OCI-LY3 (cell line): ENCODE measurements around the gene USH2A.

ENCODE experiments used
- EZH2phosphoT487 ChIP-seq: fragments of 200-600 bp; shearing (Covaris generic); IDR thresholded peaks from 2 replicates; pipeline ENCODE4 v1.6.1; 2018; ENCODE audit warnings: antibody characterized with exemption, mixed run types, low read depth
- TF ChIP-seq, protein P1 (sequence below): fragments of 200-600, 300-600 bp; sonication (generic); IDR thresholded peaks from 2 replicates; pipeline ENCODE4 v1.5.1; 2014; ENCODE audit warnings: antibody characterized with exemption, low read length, low read depth

DNA sequence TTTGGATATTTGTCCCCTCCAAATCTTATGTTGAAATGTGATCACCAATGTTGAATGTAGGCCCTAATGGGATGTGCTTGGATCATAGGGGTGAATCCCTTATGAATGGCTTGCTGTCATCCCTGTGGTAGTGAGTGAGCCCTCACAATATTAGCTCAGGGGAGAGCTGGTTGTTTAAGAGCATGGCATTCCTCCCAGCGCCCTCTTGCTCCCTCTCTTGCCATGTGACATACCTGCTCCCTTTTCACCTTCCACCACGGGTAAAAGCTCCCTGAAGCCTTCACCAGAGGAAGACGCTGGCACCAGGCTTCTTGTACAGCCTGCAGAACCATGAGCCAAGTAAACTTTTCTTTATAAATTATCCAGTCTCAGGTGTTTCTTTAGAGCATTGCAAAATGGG, 550.6 kb downstream of the USH2A start:
- TF ChIP-seq, protein P1, sequence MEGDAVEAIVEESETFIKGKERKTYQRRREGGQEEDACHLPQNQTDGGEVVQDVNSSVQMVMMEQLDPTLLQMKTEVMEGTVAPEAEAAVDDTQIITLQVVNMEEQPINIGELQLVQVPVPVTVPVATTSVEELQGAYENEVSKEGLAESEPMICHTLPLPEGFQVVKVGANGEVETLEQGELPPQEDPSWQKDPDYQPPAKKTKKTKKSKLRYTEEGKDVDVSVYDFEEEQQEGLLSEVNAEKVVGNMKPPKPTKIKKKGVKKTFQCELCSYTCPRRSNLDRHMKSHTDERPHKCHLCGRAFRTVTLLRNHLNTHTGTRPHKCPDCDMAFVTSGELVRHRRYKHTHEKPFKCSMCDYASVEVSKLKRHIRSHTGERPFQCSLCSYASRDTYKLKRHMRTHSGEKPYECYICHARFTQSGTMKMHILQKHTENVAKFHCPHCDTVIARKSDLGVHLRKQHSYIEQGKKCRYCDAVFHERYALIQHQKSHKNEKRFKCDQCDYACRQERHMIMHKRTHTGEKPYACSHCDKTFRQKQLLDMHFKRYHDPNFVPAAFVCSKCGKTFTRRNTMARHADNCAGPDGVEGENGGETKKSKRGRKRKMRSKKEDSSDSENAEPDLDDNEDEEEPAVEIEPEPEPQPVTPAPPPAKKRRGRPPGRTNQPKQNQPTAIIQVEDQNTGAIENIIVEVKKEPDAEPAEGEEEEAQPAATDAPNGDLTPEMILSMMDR: no peak
- no peak for TF ChIP-seq EZH2phosphoT487
